ENCODE measurements around the gene MCAM. TPM values are rescaled to one million over a fixed set of nuclear protein-coding genes. Genes with fewer than 3 reads are reported as not detected.

MCAM gene
- total RNA-seq, 4 donors from 2014 or later: 103 to 198 (median 183) TPM

- TF ChIP-seq POLR2A (IDR thresholded peaks at IDR 0.05): no peak
- no peak for TF ChIP-seq CTCF (IDR thresholded peaks at IDR 0.05)
- intact Hi-C loops (cut with DNase I; ENCODE audit: low total_unique reads): no loop called here
- no peak for DNase-seq (ENCODE audit: low spot score in 2 of 2)
- 59 to 60% methylated on average over 16 of the region's 16 CpGs for WGBS, 2 donors
- no peak overlapping the region for H3K4me3 ChIP-seq (ENCODE audit: low read depth, poor library complexity, severe bottlenecking)
Measured at GRCh38 chr11:119347940-119348605, 31.1 kb upstream of the MCAM start.

- DNase-seq (ENCODE audit: low spot score in 2 of 2): no peak
- H3K4me3 ChIP-seq (ENCODE audit: low read depth, poor library complexity, severe bottlenecking): no peak overlapping the region
- intact Hi-C loops (cut with DNase I; ENCODE audit: low total_unique reads): no loop called here
- TF ChIP-seq CTCF (IDR thresholded peaks at IDR 0.05) (no peak), POLR2A (IDR thresholded peaks at IDR 0.05) (no peak)
- 53 to 56% methylated on average over 2 of the region's 2 CpGs for WGBS, 2 donors
Measured at GRCh38 chr11:119347242-119347641, 30.3 kb upstream of the MCAM start.

GRCh38 chr11:119346605-119347004, 29.7 kb upstream of the MCAM start, which contains the start of gene MFRP:
Gene MFRP, minus strand, starts transcription at chr11:119346705. Its CDS starts 192 bp downstream, at chr11:119346513.
- intact Hi-C loops (cut with DNase I; ENCODE audit: low total_unique reads): no loop called here
- DNase-seq (ENCODE audit: low spot score in 2 of 2): no peak
- WGBS, 2 donors: 56 to 57% methylated on average over 6 of the region's 6 CpGs

GRCh38 chr11:119345685-119346084, 28.8 kb upstream of the MCAM start:
- H3K4me3 ChIP-seq (ENCODE audit: low read depth, poor library complexity, severe bottlenecking): no peak overlapping the region
- intact Hi-C loops (cut with DNase I; ENCODE audit: low total_unique reads): no loop called here
- no peak for DNase-seq (ENCODE audit: low spot score in 2 of 2)
- WGBS, 2 donors: 90 to 92% methylated on average over 12 of the region's 12 CpGs
- TF ChIP-seq POLR2A (IDR thresholded peaks at IDR 0.05): no peak
- TF ChIP-seq CTCF (IDR thresholded peaks at IDR 0.05): no peak

More at GRCh38 chr11:119346605-119347004, 29.7 kb upstream of the MCAM start, which contains the start of gene MFRP:
- no peak within 1 kb of the TSS for H3K4me3 ChIP-seq (ENCODE audit: low read depth, poor library complexity, severe bottlenecking)
- TF ChIP-seq CTCF (IDR thresholded peaks at IDR 0.05): no peak
- no peak for TF ChIP-seq POLR2A (IDR thresholded peaks at IDR 0.05)

- 66 to 70% methylated on average over 14 of the region's 14 CpGs for WGBS, 2 donors
- TF ChIP-seq CTCF (IDR thresholded peaks at IDR 0.05): no peak
- TF ChIP-seq POLR2A (IDR thresholded peaks at IDR 0.05): no peak
- intact Hi-C loops (cut with DNase I; ENCODE audit: low total_unique reads): no loop called here
- no peak overlapping the region for H3K4me3 ChIP-seq (ENCODE audit: low read depth, poor library complexity, severe bottlenecking)
- DNase-seq (ENCODE audit: low spot score in 2 of 2): no peak
Measured at GRCh38 chr11:119344291-119345010, 27.5 kb upstream of the MCAM start.
